Islet of Langerhans (tissue), 1 donor: ENCODE results near the gene GPR52.

Experiments used
- FAIRE-seq: peaks from one replicate; lab custom pipeline; 2011; peaks lifted over from hg19 to GRCh38; lab: Jason Lieb, UNC

GPR52 gene

GRCh38 chr1:174466607-174467006, 18.8 kb downstream of the GPR52 start:
- no peak for FAIRE-seq

- FAIRE-seq, result no peak
Observed at GRCh38 chr1:174469052-174469451, 21.3 kb downstream of the GPR52 start.

- FAIRE-seq, result no peak
Observed at GRCh38 chr1:174469687-174470086, 21.9 kb downstream of the GPR52 start.

GRCh38 chr1:174479281-174479680, 31.5 kb downstream of the GPR52 start:
- FAIRE-seq, result no peak

- FAIRE-seq, result no peak
Observed at GRCh38 chr1:174480324-174480723, 32.6 kb downstream of the GPR52 start.

- no peak for FAIRE-seq
Observed at GRCh38 chr1:174491606-174492005, 43.8 kb downstream of the GPR52 start.

- FAIRE-seq, result no peak
Observed at GRCh38 chr1:174497478-174497877, 49.7 kb downstream of the GPR52 start.
